ENCODE data around the gene FFAR1.
"Not testable (repeated sequence)": the region's sequence is repeated elsewhere in the genome, so short reads cannot be mapped to it uniquely, and the experiment has no call there.

The FFAR1 gene

DNA sequence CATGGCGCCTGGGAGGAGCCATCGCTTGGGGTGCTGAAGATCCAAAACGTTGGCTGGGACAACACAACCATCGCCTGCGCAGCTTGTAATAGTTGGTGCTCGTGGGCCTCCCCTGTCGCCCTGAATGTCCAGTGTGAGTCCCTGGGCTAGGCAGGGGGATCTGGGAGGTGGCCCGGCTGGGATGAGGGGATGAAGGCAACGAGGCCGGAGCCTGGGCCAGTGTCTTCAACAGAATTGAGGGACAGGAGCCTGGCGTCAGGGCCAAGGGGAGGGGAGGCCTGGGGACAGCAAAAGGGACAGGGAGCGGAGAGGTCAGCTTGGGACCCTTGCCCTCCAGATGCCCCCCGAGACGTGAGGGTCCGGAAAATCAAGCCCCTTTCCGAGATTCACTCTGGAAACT is 6.7 kb upstream of the FFAR1 start:
- no peak for DNase-seq (ENCODE audit: low read depth in 3 of 3, low spot score in 1 of 3)

DNA sequence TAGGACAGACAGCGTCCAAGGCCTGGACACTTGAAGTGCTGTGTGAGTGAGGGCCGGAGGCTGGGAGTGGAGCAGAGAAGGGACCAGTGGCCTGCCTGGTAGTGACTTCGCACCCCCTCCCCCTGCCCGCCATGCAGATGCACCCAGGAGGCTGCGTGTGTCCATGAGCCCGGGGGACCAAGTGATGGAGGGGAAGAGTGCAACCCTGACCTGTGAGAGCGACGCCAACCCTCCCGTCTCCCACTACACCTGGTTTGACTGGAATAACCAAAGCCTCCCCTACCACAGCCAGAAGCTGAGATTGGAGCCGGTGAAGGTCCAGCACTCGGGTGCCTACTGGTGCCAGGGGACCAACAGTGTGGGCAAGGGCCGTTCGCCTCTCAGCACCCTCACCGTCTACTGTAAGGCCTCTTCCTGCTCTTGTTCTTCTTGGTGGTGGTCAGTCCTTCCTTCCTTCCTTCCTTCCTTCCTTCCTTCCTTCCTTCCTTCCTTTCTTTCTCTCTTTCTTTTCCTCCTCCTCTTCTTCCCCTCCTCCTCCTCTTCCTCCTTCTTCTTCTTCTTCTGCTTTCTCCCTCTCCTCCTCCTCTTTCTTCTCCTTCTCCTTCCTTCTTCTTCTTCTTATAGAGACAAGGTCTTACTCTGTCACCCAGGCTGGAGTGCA is 6.0 kb upstream of the FFAR1 start:
- no peak for DNase-seq (ENCODE audit: low read depth in 3 of 3, low spot score in 1 of 3)

DNA sequence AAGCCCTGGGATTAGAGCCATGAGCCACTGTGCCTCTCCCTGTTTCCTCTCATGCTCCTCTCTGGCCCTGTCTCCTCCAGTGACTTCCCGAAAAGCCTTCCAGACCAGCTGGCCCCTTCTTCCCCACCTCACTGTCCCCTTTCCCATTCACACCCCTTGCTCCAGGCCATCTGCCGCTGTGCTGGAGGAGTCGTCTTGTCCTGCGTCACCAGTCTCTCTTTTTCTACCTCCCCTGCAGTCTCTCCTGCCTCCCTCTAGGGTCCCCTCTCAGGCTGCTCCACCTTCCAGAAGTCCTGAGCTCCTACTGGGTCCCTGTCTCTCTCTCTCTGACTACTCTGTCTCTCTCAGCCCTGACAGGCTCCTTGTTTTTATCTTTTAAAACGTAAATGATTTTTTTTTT is 5.3 kb upstream of the FFAR1 start:
- DNase-seq (ENCODE audit: low read depth in 3 of 3, low spot score in 1 of 3), result no peak

DNA sequence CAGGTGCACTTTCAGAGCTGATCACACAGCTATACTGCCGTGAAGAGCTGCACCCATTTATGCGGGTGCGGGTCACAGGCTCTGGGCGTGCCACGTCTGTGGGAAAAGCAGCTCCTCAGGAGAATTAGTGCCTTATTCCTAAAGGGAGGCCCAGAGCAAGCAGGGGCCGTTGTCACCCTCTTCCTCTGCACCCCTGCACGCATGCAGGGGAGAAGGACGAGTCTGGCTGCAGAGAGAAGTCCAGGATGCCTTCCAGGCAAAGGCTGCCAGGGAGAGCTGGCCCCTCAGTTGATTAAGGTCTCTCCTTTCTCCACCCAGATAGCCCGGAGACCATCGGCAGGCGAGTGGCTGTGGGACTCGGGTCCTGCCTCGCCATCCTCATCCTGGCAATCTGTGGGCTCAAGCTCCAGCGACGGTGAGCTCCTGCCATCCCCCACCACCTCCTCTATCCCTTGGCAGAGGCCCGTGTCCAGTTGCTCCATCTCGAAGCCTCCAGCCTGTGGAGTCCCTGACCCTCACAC is 3.1 kb upstream of the FFAR1 start:
- no peak for DNase-seq (ENCODE audit: low read depth in 3 of 3, low spot score in 1 of 3)

DNA sequence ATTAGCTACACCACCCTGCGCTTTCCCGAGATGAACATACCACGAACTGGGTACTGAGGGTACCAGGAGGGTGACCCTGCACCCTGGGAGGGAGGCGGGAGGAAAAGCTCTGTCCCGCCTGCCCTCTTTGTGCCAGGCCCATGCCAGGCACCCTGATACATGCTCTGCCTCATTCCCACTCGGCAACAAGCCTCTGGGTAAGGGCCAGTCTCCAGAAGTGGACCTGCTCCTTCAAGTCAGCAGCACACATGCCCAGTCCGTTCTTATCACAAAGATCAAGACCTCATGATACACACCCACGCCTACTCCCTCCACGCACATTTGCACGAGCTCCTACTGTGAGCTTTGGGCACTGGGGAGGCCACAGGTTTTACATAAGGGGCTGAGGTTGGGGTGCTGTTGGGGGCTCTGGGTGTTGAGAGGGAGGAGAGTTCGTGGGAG is 2.0 kb upstream of the FFAR1 start:
- no peak for DNase-seq (ENCODE audit: low read depth in 3 of 3, low spot score in 1 of 3)

DNA sequence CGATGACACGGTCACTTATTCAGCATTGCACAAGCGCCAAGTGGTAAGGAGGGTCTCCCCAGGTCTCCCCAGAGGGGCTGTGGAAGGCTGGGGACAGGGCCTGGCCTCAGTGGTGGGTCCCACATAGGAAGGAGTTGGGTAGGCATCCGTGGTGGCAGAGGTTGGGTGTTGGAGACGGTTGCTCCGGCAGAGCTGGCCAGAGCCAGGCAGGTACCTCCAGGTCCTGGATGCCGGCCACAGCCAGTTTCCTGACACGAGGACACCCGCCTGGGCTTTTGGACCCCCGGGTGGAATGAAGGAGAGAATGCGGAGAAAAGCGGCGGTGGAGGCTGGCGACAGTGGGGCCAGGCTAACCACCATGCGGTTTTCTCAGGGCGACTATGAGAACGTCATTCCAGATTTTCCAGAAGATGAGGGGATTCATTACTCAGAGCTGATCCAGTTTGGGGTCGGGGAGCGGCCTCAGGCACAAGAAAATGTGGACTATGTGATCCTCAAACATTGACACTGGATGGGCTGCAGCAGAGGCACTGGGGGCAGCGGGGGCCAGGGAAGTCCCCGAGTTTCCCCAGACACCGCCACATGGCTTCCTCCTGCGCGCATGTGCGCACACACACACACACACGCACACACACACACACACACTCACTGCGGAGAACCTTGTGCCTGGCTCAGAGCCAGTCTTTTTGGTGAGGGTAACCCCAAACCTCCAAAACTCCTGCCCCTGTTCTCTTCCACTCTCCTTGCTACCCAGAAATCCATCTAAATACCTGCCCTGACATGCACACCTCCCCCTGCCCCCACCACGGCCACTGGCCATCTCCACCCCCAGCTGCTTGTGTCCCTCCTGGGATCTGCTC is 1.3 kb upstream of the FFAR1 start:
- DNase-seq (ENCODE audit: low read depth in 3 of 3, low spot score in 1 of 3), result peak; percentile 45 to 58 (median 50)

DNA sequence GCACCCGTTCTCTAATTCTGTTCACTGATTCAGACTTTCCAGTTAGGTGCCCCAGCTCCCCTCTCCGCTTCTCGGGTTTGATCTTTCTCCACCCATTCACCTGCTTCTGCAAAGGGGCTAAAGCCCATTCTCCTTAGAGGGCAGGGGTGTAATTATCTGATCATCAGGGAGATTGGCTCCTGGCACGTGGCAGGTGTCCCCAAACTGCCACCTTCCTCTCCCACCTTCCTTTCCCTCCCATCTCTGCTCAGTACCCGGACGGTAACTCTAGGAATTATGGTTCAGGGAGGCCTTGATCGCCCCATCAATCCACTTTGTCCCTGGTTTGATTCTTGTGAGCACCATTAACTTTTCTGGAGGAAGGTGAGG is 212 bp downstream of the FFAR1 start:
- no peak for DNase-seq (ENCODE audit: low read depth in 3 of 3, low spot score in 1 of 3)

DNA sequence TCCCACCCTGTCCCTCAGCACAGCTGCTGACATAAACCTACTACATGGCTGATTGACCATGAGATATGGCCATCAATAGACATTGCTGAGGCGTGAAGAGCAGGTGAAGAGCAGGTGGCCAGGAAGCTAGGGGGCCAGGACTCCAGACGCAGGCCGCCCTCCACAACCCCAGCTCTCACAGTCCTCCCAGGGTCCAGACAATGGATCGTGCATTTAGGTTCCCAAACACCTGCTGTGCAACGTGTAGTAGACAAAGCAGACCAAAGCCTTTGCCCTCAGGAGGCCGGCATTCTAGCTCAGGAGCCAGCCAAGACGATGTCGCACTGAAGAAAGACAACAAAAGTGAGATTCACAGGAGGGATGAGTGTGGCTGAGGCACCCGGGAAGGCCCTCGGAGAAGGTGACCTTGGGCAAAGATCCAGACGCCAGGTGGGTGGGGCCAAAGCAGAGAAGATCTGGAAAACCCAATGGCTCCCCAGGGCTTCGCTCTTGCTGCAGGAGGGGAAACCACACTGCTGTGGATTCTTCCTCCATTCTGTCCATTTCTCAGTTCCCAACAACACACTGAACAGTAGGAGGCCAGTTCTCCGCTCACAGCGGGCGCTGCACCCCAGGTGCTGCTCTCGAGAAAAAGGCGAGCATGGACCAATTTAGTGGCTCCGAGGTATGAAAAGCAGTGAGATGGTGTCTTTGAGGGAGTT is 1.4 kb downstream of the FFAR1 start:
- no peak for DNase-seq (ENCODE audit: low read depth in 3 of 3, low spot score in 1 of 3)

DNA sequence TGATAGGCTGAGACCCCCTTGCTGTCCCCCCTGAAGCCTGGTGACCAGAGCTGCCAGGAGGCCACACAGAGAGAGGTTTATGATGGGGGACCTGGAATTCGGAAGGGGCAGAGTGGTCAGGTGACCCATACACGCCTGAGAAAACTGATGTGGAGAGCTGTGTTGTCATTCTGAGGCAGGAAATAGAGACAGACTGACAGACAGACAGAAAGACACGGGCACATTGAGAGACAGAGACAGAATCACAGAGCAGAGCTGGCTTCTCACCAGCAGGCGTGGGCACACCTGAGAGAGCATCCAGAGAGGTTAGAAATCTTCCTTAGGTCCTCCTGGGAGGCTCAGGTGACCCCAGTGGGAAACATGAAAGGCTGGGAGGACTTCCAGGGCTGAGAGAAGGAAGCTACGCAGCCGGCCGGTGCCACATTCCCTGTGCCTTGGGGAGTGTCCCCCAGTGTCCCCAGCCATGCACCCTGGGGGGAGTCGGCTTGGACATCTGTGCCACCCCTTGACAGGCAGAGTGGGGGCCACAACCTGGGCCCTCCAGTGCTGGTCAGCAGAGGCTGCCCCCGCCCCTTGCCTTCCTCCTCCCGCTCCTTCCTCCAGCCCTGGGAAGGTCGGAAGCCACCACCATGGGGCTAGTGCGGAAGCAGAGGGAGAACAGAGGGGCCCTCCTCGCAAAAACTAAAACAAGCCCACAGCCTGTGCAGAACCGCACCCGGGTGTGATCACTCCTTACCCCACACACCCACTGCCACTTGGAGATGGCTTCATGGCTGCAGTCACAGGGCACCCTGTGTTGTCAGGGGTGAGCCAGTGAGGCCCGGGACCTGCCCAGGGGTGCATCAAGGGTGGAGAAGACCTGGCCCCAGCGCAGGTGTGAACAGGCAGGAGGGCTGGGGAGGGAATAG is 2.2 kb downstream of the FFAR1 start:
- no peak for DNase-seq (ENCODE audit: low read depth in 3 of 3, low spot score in 1 of 3)

DNA sequence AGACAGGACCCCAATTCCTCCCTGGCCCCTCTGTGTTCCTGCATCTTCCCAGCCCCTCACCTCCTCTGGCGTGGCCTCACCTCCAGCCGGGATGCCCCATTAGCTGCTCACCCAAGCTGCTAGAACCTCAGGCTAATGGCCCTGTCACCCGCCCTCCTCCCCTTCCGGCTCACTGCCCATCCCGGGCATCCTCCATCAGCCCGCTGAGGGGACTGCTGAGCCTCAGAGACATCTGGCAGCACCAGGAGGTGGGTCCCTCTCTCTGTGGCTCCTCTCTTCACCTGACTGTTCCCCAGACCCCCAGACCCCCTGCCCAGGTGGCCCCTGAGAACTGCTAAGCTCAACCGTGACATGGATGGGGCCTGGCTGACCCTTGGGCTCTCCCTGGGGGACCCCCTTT is 2.9 kb downstream of the FFAR1 start:
- no peak for DNase-seq (ENCODE audit: low read depth in 3 of 3, low spot score in 1 of 3)

DNA sequence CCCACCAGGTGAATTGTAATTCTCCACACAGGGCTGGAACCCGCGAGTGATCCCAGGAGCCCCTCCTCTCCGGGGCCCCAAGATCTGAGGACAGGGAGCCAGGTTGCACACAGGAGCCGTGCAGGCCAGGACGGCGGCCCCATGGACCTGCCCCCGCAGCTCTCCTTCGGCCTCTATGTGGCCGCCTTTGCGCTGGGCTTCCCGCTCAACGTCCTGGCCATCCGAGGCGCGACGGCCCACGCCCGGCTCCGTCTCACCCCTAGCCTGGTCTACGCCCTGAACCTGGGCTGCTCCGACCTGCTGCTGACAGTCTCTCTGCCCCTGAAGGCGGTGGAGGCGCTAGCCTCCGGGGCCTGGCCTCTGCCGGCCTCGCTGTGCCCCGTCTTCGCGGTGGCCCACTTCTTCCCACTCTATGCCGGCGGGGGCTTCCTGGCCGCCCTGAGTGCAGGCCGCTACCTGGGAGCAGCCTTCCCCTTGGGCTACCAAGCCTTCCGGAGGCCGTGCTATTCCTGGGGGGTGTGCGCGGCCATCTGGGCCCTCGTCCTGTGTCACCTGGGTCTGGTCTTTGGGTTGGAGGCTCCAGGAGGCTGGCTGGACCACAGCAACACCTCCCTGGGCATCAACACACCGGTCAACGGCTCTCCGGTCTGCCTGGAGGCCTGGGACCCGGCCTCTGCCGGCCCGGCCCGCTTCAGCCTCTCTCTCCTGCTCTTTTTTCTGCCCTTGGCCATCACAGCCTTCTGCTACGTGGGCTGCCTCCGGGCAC is 3.9 kb downstream of the FFAR1 start:
- DNase-seq (ENCODE audit: low read depth in 3 of 3, low spot score in 1 of 3), result no peak

DNA sequence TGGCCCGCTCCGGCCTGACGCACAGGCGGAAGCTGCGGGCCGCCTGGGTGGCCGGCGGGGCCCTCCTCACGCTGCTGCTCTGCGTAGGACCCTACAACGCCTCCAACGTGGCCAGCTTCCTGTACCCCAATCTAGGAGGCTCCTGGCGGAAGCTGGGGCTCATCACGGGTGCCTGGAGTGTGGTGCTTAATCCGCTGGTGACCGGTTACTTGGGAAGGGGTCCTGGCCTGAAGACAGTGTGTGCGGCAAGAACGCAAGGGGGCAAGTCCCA is 4.4 kb downstream of the FFAR1 start:
- DNase-seq (ENCODE audit: low read depth in 3 of 3, low spot score in 1 of 3), result no peak

DNA sequence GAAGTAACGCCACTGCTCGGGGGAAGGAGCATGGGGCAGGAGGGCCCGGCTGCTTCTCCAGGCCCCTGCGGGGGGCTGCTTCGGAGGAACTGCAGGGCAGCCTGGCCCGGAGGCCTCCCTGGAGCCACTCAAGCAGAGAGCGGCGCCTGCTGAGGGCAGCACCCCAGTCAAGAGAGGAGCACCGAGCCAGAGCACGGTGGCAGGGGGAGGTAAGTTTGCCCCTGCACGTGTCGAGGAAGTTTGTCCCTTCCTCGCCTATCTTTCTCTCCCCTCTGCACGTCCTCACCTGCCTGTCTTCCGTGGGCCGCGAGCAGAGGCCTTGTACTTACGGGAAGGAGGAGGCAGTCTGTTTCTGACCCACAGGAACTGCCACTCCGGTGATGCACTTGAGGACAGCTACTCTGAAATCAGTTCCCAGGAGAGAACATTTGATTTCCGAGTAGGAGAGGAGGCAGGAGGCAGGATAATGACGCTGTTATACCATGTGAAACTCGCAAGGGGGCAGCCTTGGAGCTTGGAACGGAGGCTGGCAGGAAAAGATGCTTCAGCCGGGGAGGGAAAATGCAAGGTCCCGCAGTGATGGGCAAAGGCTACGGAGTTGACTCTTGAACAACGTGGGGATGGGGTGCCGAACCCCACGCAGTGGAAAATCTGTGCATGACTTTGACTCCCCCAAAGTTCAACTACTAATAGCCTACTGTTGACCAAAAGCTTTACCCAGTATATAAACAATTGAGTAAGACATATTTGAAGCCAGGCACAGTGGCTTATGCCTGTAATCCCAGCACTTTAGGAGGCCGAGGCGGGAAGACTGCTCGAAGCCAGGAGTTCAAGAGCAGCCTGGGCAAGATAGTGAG is 5.0 kb downstream of the FFAR1 start:
- peak; percentile 36 to 39 (median 38) for DNase-seq (ENCODE audit: low read depth in 3 of 3, low spot score in 1 of 3)

DNA sequence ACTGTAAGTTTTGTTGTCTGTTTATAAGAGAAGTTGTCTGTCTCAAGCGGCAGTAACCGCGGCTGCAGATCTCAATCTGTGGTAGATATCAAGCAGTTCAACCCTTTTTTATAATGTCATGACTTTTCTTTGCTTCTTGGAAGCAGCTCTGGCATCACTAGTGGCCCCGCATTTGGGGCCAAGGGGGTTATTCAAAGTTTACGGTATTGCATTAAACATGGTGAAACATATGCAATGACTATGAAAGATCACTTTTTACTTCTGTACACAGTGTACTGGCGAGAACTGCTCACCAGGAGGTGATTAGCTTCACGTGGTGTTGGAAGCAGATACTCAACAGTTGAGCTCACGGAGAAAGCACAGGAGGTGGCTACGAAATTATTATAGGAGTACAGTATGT is 5.9 kb downstream of the FFAR1 start:
- no peak for DNase-seq (ENCODE audit: low read depth in 3 of 3, low spot score in 1 of 3)

DNA sequence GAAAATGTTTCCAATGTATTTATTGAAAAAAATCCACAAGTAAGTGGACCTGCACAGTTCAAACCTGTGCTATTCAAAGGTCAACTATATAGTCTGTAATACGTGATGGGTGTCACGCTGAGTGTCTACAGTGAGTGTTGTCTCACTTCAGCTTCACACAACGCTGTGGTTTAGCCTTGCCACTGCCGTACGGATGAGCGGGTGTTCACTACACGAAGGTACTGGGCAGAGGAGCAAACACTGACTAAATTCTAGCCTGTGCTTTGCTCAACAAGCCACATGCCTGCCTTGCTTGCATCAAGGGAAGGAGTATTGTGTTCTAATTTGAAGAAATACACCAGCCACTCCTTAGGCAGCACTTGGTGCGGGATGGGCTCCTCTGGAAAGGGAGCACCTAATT is 7.2 kb downstream of the FFAR1 start:
- DNase-seq (ENCODE audit: low read depth in 3 of 3, low spot score in 1 of 3), result no peak

DNA sequence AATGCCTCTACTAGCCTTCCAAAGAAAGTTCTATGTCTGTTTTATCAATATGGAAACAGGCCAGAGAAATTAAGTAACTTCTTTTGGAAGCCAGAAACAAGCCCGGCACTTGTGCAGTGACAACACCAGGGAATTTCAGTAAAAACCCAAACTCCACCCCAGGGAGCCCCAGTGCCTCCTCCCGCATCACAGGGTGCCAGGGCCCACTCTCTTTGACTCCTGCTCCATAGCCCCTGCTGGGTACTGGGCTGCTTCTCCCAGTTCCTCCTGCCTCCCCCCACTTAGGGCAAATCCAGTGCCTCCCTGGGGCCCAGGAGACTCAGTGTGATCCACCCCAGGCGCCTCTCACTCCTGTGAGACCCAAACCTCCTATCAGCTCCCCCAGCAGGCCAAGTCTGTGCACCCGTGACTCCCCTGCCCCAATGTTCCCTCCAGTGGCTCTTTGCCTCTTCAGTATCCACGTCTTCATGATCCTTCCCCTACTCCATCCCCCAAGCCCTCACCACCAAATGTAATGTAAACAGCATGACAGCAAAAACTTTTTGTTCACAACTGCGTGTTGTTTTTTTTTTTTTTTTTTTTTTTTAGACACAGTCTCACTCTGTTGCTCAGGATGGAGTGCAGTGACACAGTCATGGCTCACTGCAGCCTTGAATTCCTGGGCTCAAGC is 8.2 kb downstream of the FFAR1 start:
- DNase-seq (ENCODE audit: low read depth in 3 of 3, low spot score in 1 of 3), result no peak

DNA sequence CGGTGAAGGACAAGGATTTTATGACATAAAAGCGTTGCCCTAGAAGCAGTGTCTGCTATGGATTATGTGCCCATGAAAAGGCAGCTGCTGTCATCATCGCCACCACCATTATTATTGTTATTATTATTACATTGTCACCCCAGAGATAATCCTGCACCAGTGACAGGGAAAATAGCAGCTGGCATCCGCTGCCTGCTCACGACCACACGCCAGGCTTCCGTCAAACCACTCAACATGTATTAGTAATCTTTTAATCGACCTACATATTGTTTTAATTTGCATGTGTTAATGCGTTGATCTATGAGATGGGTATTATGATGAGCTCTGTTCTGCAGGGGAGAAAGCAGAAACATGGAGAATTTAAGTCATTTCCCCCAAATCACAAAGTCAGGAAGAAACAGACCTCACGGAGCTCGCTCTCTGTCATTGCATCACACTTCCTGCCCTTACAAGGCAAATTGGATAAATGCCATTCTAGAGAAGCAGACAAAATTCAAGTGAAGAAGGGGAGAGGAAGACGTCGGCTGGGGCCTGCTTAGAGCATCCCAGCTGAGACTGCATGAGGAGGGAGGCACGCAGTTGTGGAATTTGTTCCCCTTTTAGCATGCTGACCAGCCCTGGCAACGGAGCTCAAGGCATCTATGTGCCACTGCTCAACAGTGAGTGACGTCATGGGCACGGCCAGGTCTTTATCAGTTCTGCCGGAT is 10.3 kb downstream of the FFAR1 start, which contains the start of gene FFAR3:
FFAR3 (plus strand) TSS at position 594 of the 707 bp plus-strand sequence. CDS start 431 bp downstream, outside the sequence.
- DNase-seq (ENCODE audit: low read depth in 3 of 3, low spot score in 1 of 3), result no peak

DNA sequence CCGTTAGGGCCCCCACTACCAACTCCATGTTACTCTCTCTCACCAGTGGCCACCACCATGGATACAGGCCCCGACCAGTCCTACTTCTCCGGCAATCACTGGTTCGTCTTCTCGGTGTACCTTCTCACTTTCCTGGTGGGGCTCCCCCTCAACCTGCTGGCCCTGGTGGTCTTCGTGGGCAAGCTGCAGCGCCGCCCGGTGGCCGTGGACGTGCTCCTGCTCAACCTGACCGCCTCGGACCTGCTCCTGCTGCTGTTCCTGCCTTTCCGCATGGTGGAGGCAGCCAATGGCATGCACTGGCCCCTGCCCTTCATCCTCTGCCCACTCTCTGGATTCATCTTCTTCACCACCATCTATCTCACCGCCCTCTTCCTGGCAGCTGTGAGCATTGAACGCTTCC is 11.1 kb downstream of the FFAR1 start:
- DNase-seq (ENCODE audit: low read depth in 3 of 3, low spot score in 1 of 3), result not testable (repeated sequence)
